ENCODE results near the gene SLC22A6.

DNA sequence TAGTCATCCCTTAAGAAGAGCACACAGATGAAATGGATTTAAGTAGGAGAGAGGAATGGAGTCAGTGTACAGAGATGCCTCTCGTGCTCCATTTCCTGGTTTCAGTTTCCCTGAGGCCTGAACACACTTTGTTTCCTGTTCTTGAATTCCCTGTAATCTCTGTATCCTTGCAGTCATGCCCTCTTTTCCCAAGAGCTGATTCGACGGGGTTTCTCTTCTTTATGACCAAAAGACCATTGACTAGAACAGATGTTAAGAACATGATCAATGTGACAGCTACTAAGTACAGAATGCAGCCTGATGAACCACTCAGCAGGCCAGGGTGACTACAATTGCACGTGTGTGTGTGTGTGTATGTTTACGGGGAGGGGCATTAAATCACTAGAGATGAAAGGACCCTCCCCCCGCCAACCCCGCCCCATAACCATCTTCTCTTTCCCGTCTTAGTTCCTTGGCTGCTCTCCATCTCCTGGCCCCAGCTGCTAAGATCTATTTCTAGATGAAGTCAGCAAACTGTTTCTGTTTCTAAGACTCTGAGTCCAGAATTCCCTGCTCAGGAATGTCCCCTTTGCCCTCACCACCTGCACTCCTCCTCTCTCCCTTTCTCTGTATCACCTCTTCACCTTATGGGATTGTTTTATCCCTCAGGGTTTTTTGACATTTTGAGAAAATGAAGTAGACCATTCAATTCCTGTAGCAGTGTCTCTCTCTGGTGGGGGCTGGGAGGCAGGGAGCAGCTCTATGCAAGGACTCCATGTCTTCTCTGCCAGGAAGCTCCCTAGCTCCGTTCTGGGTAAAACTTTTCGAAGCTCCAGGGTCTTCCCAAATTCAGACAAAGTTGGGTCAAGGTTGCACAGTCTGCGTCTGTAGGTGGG, 26.0 kb downstream of the SLC22A6 start:
- TF ChIP-seq EZH2phosphoT487 (IDR thresholded peaks at IDR 0.05; ENCODE audit: insufficient read depth, low read depth) (no peak), EZH2 (IDR thresholded peaks at IDR 0.05; ENCODE audit: insufficient read depth, poor library complexity, severe bottlenecking) (no peak)

Data from GM23248 (cell line).